ENCODE results near the gene NCF4. TPM values are rescaled to one million over a fixed set of nuclear protein-coding genes. Genes with fewer than 3 reads are reported as not detected.

The NCF4 gene
- total RNA-seq, 1 experiment from 2014 or later: not detected

- no peak overlapping the region for H3T11ph ChIP-seq (ENCODE audit: low read length)
- H2AK5ac ChIP-seq (ENCODE audit: insufficient read length, low read length): no peak overlapping the region
- H3K23me2 ChIP-seq (ENCODE audit: insufficient read length, low read depth, low read length, poor library complexity, severe bottlenecking): peaks cover 14% of the 10 kb centered on the region
- Mint-ChIP-seq H3K36me3 (ENCODE audit: insufficient read depth in 1 of 3, low read depth in 3 of 3) (no peaks in the 10 kb centered on the region; a peak in 1 of 7 replicates), H3K4me3 (no peak overlapping the region), H3K27me3 (ENCODE audit: low read depth) (peaks cover 76% of the 10 kb centered on the region), H3K9me3 (no peaks in the 10 kb centered on the region), H3K27ac (no peak overlapping the region), H3K4me1 (peaks cover 31 to 42% of the 10 kb centered on the region in 2 experiments)
- H4K5ac ChIP-seq (ENCODE audit: insufficient read length, low read depth, low read length): no peak overlapping the region
- no peak overlapping the region for H2BK15ac ChIP-seq (ENCODE audit: low read depth, low read length)
- DNase-seq: no peak
- no peak overlapping the region for H3K27ac ChIP-seq (ENCODE audit: insufficient read length, low read depth, low read length)
- H3K9me3 ChIP-seq (ENCODE audit: control insufficient read depth, low read depth, low read length): no peaks in the 10 kb centered on the region
- H3K56ac ChIP-seq (ENCODE audit: insufficient read length, low read depth, low read length): no peak overlapping the region
- H2BK12ac ChIP-seq (ENCODE audit: insufficient read length, low read depth, low read length): no peak overlapping the region
- H3K23ac ChIP-seq (ENCODE audit: insufficient read length, low read depth, low read length): no peak overlapping the region
- no peak overlapping the region for H3K9ac ChIP-seq (ENCODE audit: extremely low read depth, insufficient read length, low read length)
- no peak overlapping the region for H2BK20ac ChIP-seq (ENCODE audit: low read depth, low read length, poor library complexity, severe bottlenecking)
- H3K27me3 ChIP-seq (ENCODE audit: insufficient read depth, low read length): peaks cover 25% of the 10 kb centered on the region
- H3K4me2 ChIP-seq (ENCODE audit: insufficient read depth, insufficient read length, low read length): no peak overlapping the region
- no peak overlapping the region for H2AFZ ChIP-seq (ENCODE audit: low read length)
- no peak overlapping the region for H3K18ac ChIP-seq (ENCODE audit: insufficient read length, low read depth, low read length)
- no peaks in the 10 kb centered on the region for H3K79me2 ChIP-seq (ENCODE audit: insufficient read depth, low read length)
- H4K91ac ChIP-seq (ENCODE audit: insufficient read length, low read depth, low read length): no peak overlapping the region
- H3K4ac ChIP-seq (ENCODE audit: low read depth, low read length): no peak overlapping the region
- no peak overlapping the region for H3K14ac ChIP-seq (ENCODE audit: insufficient read depth, low read length)
- no peak overlapping the region for H4K8ac ChIP-seq (replicated peaks; ENCODE audit: insufficient read length, low read depth, low read length)
- no peaks in the 10 kb centered on the region for H3K79me1 ChIP-seq (ENCODE audit: insufficient read depth, low read depth, low read length, poor library complexity, severe bottlenecking)
- WGBS (ENCODE audit: extremely low coverage, insufficient read length, low lambda C conversion rate): no CpG with 5 or more reads among the region's 9 CpGs
- no peak overlapping the region for H2BK5ac ChIP-seq (ENCODE audit: insufficient read length, low read length)
- H4K20me1 ChIP-seq (ENCODE audit: control insufficient read depth, insufficient read depth, insufficient read length): no peaks in the 10 kb centered on the region
- no peak overlapping the region for H2BK120ac ChIP-seq (ENCODE audit: low read depth, low read length, poor library complexity, severe bottlenecking)
- TF ChIP-seq CTCF (conservative IDR thresholded peaks at IDR 0.05): no peak
- H3K4me1 ChIP-seq (ENCODE audit: insufficient read depth, low read length): peaks cover 2% of the 10 kb centered on the region; the same call in 1 of the 2 replicates
Observed at GRCh38 chr22:36819112-36819511, 41.7 kb upstream of the NCF4 start.
